ENCODE data around the gene DAB2.

DAB2 gene

DNA sequence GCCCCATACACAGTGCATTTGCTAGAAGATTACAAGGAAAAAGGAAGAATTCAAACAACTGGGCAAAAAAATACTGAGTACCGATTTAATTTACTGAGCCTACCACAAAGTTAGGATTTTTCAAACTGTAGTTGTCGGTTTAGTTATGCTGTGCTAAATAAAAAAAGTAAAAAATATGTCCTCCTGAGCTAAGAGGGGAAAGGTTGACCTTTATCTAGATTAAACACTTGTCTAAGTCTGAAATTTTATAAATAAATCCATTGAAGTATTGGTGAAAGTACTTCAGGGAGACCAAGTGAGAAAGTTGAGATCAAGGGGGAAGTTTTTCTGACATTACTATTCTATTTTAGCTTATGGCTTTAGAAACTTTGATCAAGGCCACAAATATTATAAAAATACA lies 19.1 kb upstream of the DAB2 start:
- TF ChIP-seq CTCF (IDR thresholded peaks at IDR 0.05; ENCODE audit: low read length): no peak
- TF ChIP-seq EZH2 (IDR thresholded peaks at IDR 0.05; ENCODE audit: borderline replicate concordance, low read length): no peak
- H3K4me1 ChIP-seq (ENCODE audit: insufficient read depth, low read length, severe bottlenecking): no peaks in the 10 kb centered on the region

GRCh38 chr5:39442991-39443390 lies 18.2 kb upstream of the DAB2 start:
- no peak overlapping the region for H3K4me3 ChIP-seq (ENCODE audit: low read depth, low read length, poor library complexity, severe bottlenecking)
- no peaks in the 10 kb centered on the region for H3F3A ChIP-seq (ENCODE audit: insufficient read depth, low read length)
- H4K20me1 ChIP-seq (ENCODE audit: insufficient read depth, low read length): no peaks in the 10 kb centered on the region

More for the DNA sequence above, 19.1 kb upstream of the DAB2 start:
- Histone ChIP-seq H3K79me2 (ENCODE audit: insufficient read depth, low read length) (no peaks in the 10 kb centered on the region), H2AFZ (ENCODE audit: low read length) (no peak overlapping the region), H3K9ac (ENCODE audit: low read length) (no peak overlapping the region), H3F3A (ENCODE audit: insufficient read depth, low read length) (no peaks in the 10 kb centered on the region), H3K9me3 (ENCODE audit: low read length) (no peaks in the 10 kb centered on the region), H3K36me3 (ENCODE audit: insufficient read depth, low read length) (no peaks in the 10 kb centered on the region), H3K4me2 (ENCODE audit: low read length) (no peak overlapping the region), H4K20me1 (ENCODE audit: insufficient read depth, low read length) (no peaks in the 10 kb centered on the region), H3K27me3 (ENCODE audit: insufficient read depth, low read length) (no peaks in the 10 kb centered on the region), H3K27ac (ENCODE audit: low read depth, low read length, poor library complexity, severe bottlenecking) (no peak overlapping the region), H3K4me3 (ENCODE audit: low read depth, low read length, poor library complexity, severe bottlenecking) (no peak overlapping the region), H3K9me2 (ENCODE audit: low read depth, low read length) (no peaks in the 10 kb centered on the region)

DNA sequence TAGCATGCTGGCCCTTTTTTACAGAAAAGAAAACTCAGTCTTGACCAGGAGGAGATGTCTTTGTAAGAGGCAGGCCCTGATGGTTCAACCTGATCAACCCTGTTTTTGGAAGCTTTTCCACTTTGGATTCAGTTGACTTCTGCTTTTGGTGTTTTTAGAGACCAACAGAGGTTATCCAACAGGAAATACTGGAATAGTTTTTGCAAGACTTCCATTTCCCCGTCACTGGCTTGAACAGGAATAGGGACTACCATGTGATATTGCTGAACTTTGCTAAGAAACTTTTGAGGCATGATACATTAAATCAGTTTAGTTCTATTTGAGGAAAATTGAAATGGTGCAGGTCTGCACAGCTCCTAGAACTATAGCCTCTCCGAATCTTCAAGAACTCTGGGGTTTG lies 17.1 kb upstream of the DAB2 start:
- TF ChIP-seq EZH2 (IDR thresholded peaks at IDR 0.05; ENCODE audit: borderline replicate concordance, low read length) (no peak), CTCF (IDR thresholded peaks at IDR 0.05; ENCODE audit: low read length) (no peak)
- H3K27ac ChIP-seq (ENCODE audit: low read depth, low read length, poor library complexity, severe bottlenecking): no peak overlapping the region

More at GRCh38 chr5:39442991-39443390, 18.2 kb upstream of the DAB2 start:
- no peak overlapping the region for H3K9ac ChIP-seq (ENCODE audit: low read length)
- no peak overlapping the region for H2AFZ ChIP-seq (ENCODE audit: low read length)
- H3K9me3 ChIP-seq (ENCODE audit: low read length): no peaks in the 10 kb centered on the region
- TF ChIP-seq CTCF (IDR thresholded peaks at IDR 0.05; ENCODE audit: low read length): no peak
- TF ChIP-seq EZH2 (IDR thresholded peaks at IDR 0.05; ENCODE audit: borderline replicate concordance, low read length): no peak
- no peaks in the 10 kb centered on the region for H3K9me2 ChIP-seq (ENCODE audit: low read depth, low read length)
- no peaks in the 10 kb centered on the region for H3K27me3 ChIP-seq (ENCODE audit: insufficient read depth, low read length)
- no peaks in the 10 kb centered on the region for H3K79me2 ChIP-seq (ENCODE audit: insufficient read depth, low read length)
- no peaks in the 10 kb centered on the region for H3K4me1 ChIP-seq (ENCODE audit: insufficient read depth, low read length, severe bottlenecking)
- no peak overlapping the region for H3K4me2 ChIP-seq (ENCODE audit: low read length)
- no peaks in the 10 kb centered on the region for H3K36me3 ChIP-seq (ENCODE audit: insufficient read depth, low read length)
- no peak overlapping the region for H3K27ac ChIP-seq (ENCODE audit: low read depth, low read length, poor library complexity, severe bottlenecking)

More for the DNA sequence above, 17.1 kb upstream of the DAB2 start:
- H3K9me2 ChIP-seq (ENCODE audit: low read depth, low read length): no peaks in the 10 kb centered on the region
- H3K36me3 ChIP-seq (ENCODE audit: insufficient read depth, low read length): no peaks in the 10 kb centered on the region
- no peaks in the 10 kb centered on the region for H4K20me1 ChIP-seq (ENCODE audit: insufficient read depth, low read length)
- no peak overlapping the region for H3K9ac ChIP-seq (ENCODE audit: low read length)
- no peaks in the 10 kb centered on the region for H3K9me3 ChIP-seq (ENCODE audit: low read length)
- no peak overlapping the region for H3K4me2 ChIP-seq (ENCODE audit: low read length)
- H3K4me1 ChIP-seq (ENCODE audit: insufficient read depth, low read length, severe bottlenecking): no peaks in the 10 kb centered on the region
- no peaks in the 10 kb centered on the region for H3K79me2 ChIP-seq (ENCODE audit: insufficient read depth, low read length)
- no peak overlapping the region for H2AFZ ChIP-seq (ENCODE audit: low read length)
- no peaks in the 10 kb centered on the region for H3K27me3 ChIP-seq (ENCODE audit: insufficient read depth, low read length)
- no peaks in the 10 kb centered on the region for H3F3A ChIP-seq (ENCODE audit: insufficient read depth, low read length)
- no peak overlapping the region for H3K4me3 ChIP-seq (ENCODE audit: low read depth, low read length, poor library complexity, severe bottlenecking)
